ENCODE measurements around the gene CECR2.
"Not testable (repeated sequence)": the region's sequence is repeated elsewhere in the genome, so short reads cannot be mapped to it uniquely, and the experiment has no call there.

Gene CECR2

GRCh38 chr22:17523925-17524324 is 154.7 kb downstream of the CECR2 start:
- no peak for DNase-seq

GRCh38 chr22:17536269-17536668 is 167.0 kb downstream of the CECR2 start:
- DNase-seq, result no peak

GRCh38 chr22:17537155-17537554 is 167.9 kb downstream of the CECR2 start:
- DNase-seq, result no peak

- no peak for DNase-seq
Observed at GRCh38 chr22:17540481-17540880, 171.2 kb downstream of the CECR2 start.

- no peak for DNase-seq
Observed at GRCh38 chr22:17541476-17541875, 172.2 kb downstream of the CECR2 start.

- DNase-seq, result no peak
Observed at GRCh38 chr22:17542452-17542851, 173.2 kb downstream of the CECR2 start.

GRCh38 chr22:17548010-17548755 is 178.9 kb downstream of the CECR2 start:
- no peak for DNase-seq

- no peak for DNase-seq
Observed at GRCh38 chr22:17548756-17549035, 179.4 kb downstream of the CECR2 start.

GRCh38 chr22:17549183-17549582 is 179.9 kb downstream of the CECR2 start:
- no peak for DNase-seq

GRCh38 chr22:17549655-17550054 is 180.4 kb downstream of the CECR2 start:
- no peak for DNase-seq

- DNase-seq, result no peak
Observed at GRCh38 chr22:17552737-17553136, 183.5 kb downstream of the CECR2 start.

- no peak for DNase-seq
Observed at GRCh38 chr22:17554814-17555213, 185.6 kb downstream of the CECR2 start.

- no peak for DNase-seq
Observed at GRCh38 chr22:17559188-17559587, 189.9 kb downstream of the CECR2 start.

GRCh38 chr22:17562906-17563870 is 193.9 kb downstream of the CECR2 start, which contains the start of gene SLC25A18:
Gene SLC25A18, plus strand, starts transcription at chr22:17563498. Its CDS starts 16,447 bp downstream, at chr22:17579945.
- no peak for DNase-seq

- no peak for DNase-seq
Observed at GRCh38 chr22:17563936-17564391, 194.7 kb downstream of the CECR2 start.

- DNase-seq, result not testable (repeated sequence)
Observed at GRCh38 chr22:17566016-17566687, 196.9 kb downstream of the CECR2 start.

GRCh38 chr22:17566776-17567175 is 197.5 kb downstream of the CECR2 start:
- no peak for DNase-seq

GRCh38 chr22:17569971-17570511 is 200.8 kb downstream of the CECR2 start:
- DNase-seq, result no peak

- no peak for DNase-seq
Observed at GRCh38 chr22:17570851-17571631, 201.8 kb downstream of the CECR2 start.

- no peak for DNase-seq
Observed at GRCh38 chr22:17575151-17575550, 205.9 kb downstream of the CECR2 start.

GRCh38 chr22:17575681-17576080 is 206.4 kb downstream of the CECR2 start:
- DNase-seq, result no peak

GRCh38 chr22:17576470-17576869 is 207.2 kb downstream of the CECR2 start:
- DNase-seq, result no peak

All from NCI-H187 (cell line).